ENCODE data around the gene RHOF. TPM values are rescaled to one million over a fixed set of nuclear protein-coding genes. Genes with fewer than 3 reads are reported as not detected.

Gene RHOF
- total RNA-seq, 2 experiments from 2014 or later, result 136 to 141 TPM

DNA sequence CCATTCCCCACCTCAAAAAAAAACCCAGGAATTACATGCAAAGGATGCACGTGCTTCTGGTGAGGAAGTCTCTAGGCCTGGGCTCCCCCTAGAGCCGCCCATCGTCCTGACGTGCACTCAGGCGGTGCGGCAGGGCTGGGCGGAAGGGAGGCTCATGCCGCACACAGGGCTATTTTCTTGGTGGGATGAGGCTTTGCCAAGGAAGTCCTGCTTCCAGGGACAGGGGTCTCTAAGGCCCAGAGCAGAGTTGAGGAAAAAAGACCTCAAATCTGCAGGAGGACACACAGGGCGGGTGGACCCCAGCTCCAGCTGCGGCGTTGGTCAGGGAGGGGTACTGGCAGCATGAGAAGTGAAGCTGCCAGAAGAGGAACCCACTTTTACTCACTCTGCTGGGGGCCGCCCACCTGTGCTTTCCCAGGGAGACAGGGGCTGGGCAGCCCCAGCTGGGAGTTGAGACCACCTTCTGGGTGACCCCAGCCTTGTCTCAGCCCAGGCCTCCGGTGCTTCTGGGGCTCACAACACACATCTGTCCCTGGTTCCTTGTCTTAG is 4.2 kb downstream of the RHOF start:
- peak overlapping the region; percentile 88 for H3K4me3 Mint-ChIP-seq
- ChIA-PET POLR2A (interaction anchor here (0.6 to 8.2 kb wide), 7 partner anchors 7 to 477 kb away, joined by 3 to 127 read pairs (median 5); partner anchors contain the start of gene VPS33A), CTCF (interaction anchor here (1.0 to 18.5 kb wide), 4 partner anchors 9 to 91 kb away, joined by 3 to 856 read pairs (median 210); partner anchors contain the start of gene SETD1B)
- peaks cover 72% of the 10 kb centered on the region for H3K4me1 Mint-ChIP-seq (ENCODE audit: low read depth)
- peak; percentile 66 for DNase-seq
- H3K27me3 Mint-ChIP-seq, result no peaks in the 10 kb centered on the region
- peaks cover 59% of the 10 kb centered on the region for H3K36me3 Mint-ChIP-seq
- intact Hi-C loops (cut with micrococcal nuclease), result loop anchor here (10.0 kb wide), 1 partner anchor 325 kb away; no protein-coding TSS in a partner anchor
- no peaks in the 10 kb centered on the region for H3K9me3 Mint-ChIP-seq
- H3K27ac Mint-ChIP-seq, result peak overlapping the region; percentile 99

DNA sequence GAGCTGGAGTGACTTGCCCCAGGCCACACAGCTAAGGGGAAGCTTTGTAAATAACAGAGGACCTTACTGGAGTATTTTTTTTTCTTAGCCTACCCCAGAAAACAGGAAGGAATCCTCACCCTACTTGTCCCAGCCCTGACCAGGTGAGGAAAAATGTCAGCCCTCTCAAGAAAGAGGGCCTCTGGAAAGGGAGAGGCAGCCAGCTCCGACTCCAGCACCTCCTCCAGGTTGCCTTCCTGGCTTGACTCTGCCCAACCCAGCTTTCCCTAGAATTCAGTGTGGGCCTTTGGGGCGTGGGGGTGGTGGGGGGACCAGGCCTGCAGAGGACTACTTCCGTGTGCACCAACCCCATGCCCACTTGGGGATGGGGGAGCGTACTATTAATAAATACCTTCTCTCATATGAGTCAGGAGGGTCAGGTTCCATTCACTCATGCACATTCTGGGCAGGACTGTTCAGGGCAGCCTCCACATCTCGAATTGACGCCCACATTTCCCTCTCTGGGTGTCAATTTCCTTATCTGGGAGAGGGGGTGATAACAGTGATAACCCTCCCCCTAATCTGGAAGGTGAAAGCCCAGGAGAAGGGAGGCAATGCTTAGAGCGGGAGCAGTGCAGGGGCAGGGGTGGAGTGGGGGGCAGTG is 5.2 kb downstream of the RHOF start:
- no peaks in the 10 kb centered on the region for H3K27me3 Mint-ChIP-seq
- ChIA-PET CTCF (interaction anchor here (0.8 to 18.5 kb wide), 4 partner anchors 9 to 100 kb away, joined by 3 to 856 read pairs (median 6); partner anchors contain the start of genes PSMD9 and SETD1B), POLR2A (interaction anchor here (0.8 to 1.3 kb wide), 2 partner anchors 13 to 15 kb away, joined by 4 read pairs; no protein-coding TSS in a partner anchor)
- DNase-seq, result peak; percentile 50
- peaks cover 64% of the 10 kb centered on the region for H3K36me3 Mint-ChIP-seq
- H3K4me1 Mint-ChIP-seq (ENCODE audit: low read depth), result peaks cover 81% of the 10 kb centered on the region
- intact Hi-C loops (cut with micrococcal nuclease), result loop anchor here (10.0 kb wide), 1 partner anchor 323 kb away; no protein-coding TSS in a partner anchor
- H3K27ac Mint-ChIP-seq, result peak overlapping the region; percentile 99
- no peaks in the 10 kb centered on the region for H3K9me3 Mint-ChIP-seq
- peak overlapping the region; percentile 88 for H3K4me3 Mint-ChIP-seq

DNA sequence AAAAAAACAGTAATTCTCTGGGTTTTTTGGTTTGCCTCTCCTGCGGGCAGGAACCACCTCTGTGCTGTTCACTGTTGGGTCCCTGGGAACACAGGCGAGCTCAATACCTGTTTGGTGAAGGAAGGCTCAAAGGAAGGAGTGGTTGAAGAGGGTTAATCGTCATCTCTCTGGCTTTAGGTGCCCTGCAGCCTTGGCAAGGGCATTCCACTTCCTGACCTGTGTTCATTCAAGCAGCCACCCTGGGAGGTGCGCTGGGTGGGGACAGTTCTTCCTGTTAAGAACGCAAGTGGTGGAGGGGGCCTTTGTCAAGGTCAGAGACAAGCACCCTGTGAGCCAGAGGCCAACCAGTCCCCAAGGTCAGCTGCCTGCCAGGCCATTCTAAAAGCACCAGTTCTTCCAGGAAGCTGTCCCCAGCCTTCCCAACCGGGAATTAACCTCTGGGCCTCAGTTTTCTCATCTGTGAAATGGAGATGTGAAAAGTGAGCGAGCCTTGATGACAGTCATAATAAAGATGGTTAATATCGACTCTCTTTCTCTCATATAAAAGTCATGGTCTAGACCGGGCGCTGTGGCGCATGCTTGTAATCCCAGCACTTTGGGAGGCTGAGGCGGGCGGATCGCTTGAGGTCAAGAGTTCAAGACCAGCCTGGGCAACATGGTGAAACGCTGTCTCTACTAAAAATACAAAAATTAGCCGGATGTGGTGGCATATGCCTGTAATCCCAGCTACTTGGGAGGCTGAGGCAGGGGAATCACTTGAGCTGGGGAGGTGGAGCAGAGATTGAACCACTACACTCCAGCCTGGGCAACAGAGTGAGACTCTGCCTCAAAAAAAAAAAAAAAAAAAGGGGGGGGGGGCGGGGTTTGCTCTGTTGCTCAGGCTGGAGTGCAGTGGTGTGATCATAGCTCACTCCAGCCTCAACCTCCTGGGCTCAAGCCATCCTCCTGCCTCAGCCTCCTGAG is 6.1 kb downstream of the RHOF start:
- Mint-ChIP-seq H3K4me3 (peak overlapping the region; percentile 88), H3K36me3 (peaks cover 64% of the 10 kb centered on the region), H3K9me3 (no peaks in the 10 kb centered on the region), H3K27ac (peak overlapping the region; percentile 99), H3K27me3 (no peaks in the 10 kb centered on the region), H3K4me1 (ENCODE audit: low read depth) (peaks cover 88% of the 10 kb centered on the region)
- CTCF ChIA-PET, result interaction anchor here (0.6 to 18.5 kb wide), 5 partner anchors 8 to 101 kb away, joined by 3 to 856 read pairs (median 4); partner anchors contain the start of genes PSMD9 and SETD1B
- POLR2A ChIA-PET, result interaction anchor here (0.6 to 1.3 kb wide), 3 partner anchors 14 to 60 kb away, joined by 3 to 4 read pairs (median 4); no protein-coding TSS in a partner anchor
- intact Hi-C loops (cut with micrococcal nuclease), result loop anchor here (10.0 kb wide), 1 partner anchor 323 kb away; no protein-coding TSS in a partner anchor
- DNase-seq, result peak; percentile 56

DNA sequence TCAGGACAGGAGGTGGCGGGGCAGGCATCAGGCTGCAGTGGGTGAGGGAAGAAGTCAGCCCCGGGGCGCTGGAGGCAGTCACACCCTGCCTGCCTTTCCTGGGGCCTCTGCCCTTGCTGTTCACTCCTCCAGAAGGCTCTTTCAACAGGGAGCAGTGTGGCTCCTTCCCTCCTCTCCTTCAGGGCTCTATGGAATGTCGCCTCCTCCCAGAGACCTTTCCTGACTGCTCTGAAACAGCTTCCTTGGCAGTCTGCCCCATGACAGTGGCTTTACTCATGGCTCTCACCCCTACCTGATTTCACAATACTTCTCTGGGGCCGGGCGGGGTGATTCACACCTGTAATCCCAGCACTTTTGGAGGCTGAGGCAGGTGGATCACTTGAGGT is 7.1 kb downstream of the RHOF start:
- H3K27ac Mint-ChIP-seq, result peak overlapping the region; percentile 99
- H3K9me3 Mint-ChIP-seq, result no peaks in the 10 kb centered on the region
- peaks cover 61% of the 10 kb centered on the region for H3K36me3 Mint-ChIP-seq
- CTCF ChIA-PET, result interaction anchor here (0.6 to 18.5 kb wide), 5 partner anchors 7 to 102 kb away, joined by 3 to 856 read pairs (median 9); partner anchors contain the start of genes PSMD9, RHOF and SETD1B
- H3K4me1 Mint-ChIP-seq (ENCODE audit: low read depth), result peaks cover 91% of the 10 kb centered on the region
- no peaks in the 10 kb centered on the region for H3K27me3 Mint-ChIP-seq
- H3K4me3 Mint-ChIP-seq, result peak overlapping the region; percentile 49
- intact Hi-C loops (cut with micrococcal nuclease), result loop anchor here (10.0 kb wide), 1 partner anchor 322 kb away; no protein-coding TSS in a partner anchor
- DNase-seq, result peak; percentile 80
- POLR2A ChIA-PET, result no interaction called here

DNA sequence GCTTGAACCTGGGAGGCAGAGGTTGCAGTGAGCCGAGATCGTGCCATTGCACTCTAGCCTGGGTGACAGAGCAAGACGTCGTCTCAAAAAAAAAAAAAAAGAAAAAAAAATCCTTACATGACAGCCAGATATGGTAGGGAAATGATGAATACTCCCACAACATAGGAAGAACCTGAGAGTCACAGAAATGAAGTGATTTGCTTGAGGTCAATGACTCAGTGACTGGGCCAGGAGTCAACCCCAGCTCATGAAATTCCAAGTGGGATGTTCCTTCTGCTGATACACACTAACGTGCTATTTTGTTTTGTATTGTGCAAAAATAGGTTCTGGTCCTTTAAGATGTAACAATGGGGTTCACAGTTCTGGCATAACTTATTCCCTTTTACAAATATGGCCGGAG is 9.0 kb downstream of the RHOF start:
- Mint-ChIP-seq H3K27me3 (no peaks in the 10 kb centered on the region), H3K9me3 (no peaks in the 10 kb centered on the region), H3K4me1 (ENCODE audit: low read depth) (peaks cover 84% of the 10 kb centered on the region), H3K27ac (peak overlapping the region; percentile 96), H3K36me3 (peaks cover 53% of the 10 kb centered on the region), H3K4me3 (peak overlapping the region; percentile 43)
- ChIA-PET POLR2A (interaction anchor here (0.6 to 7.3 kb wide), 3 partner anchors 9 to 28 kb away, joined by 3 to 127 read pairs (median 3); partner anchors contain the start of gene RHOF), CTCF (interaction anchor here (0.6 to 14.7 kb wide), 6 partner anchors 8 to 1148 kb away, joined by 3 to 417 read pairs (median 8); partner anchors contain the start of genes PSMD9 and RHOF)
- peak; percentile 43 for DNase-seq
- intact Hi-C loops (cut with micrococcal nuclease), result loop anchor here (10.0 kb wide), 1 partner anchor 320 kb away; no protein-coding TSS in a partner anchor

DNA sequence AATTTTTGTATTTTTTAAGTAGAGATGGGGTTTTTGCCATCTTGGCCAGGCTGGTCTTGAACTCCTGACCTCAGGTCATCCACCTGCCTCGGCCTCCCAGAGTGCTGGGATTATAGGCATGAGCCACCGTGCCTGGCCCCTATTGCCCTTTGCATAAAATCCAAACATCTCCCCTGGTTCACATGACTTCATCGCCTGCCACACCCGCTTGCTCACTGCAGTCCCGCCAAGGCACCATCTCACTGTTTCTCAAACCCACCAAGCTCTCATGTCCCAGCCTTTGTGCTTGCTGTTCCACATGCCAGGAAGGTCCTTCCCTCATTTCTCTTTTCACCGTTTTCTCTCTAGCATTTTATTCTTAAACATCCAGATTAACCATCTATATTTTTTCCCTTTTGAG is 9.7 kb downstream of the RHOF start:
- peak; percentile 48 for DNase-seq
- POLR2A ChIA-PET, result interaction anchor here (7.3 kb wide), 1 partner anchor 10 kb away, joined by 127 read pairs; the partner anchor contains the start of gene RHOF
- Mint-ChIP-seq H3K27ac (peak overlapping the region; percentile 96), H3K27me3 (no peaks in the 10 kb centered on the region), H3K4me3 (peak overlapping the region; percentile 38), H3K4me1 (ENCODE audit: low read depth) (peaks cover 81% of the 10 kb centered on the region), H3K9me3 (no peaks in the 10 kb centered on the region), H3K36me3 (peaks cover 57% of the 10 kb centered on the region)
- CTCF ChIA-PET, result interaction anchor here (0.6 to 14.7 kb wide), 4 partner anchors 9 to 339 kb away, joined by 3 to 417 read pairs (median 20); partner anchors contain the start of gene RHOF
- intact Hi-C loops (cut with micrococcal nuclease), result loop anchor here (2.0 to 10.0 kb wide), 3 partner anchors 97 to 319 kb away; partner anchors contain the start of gene PSMD9

DNA sequence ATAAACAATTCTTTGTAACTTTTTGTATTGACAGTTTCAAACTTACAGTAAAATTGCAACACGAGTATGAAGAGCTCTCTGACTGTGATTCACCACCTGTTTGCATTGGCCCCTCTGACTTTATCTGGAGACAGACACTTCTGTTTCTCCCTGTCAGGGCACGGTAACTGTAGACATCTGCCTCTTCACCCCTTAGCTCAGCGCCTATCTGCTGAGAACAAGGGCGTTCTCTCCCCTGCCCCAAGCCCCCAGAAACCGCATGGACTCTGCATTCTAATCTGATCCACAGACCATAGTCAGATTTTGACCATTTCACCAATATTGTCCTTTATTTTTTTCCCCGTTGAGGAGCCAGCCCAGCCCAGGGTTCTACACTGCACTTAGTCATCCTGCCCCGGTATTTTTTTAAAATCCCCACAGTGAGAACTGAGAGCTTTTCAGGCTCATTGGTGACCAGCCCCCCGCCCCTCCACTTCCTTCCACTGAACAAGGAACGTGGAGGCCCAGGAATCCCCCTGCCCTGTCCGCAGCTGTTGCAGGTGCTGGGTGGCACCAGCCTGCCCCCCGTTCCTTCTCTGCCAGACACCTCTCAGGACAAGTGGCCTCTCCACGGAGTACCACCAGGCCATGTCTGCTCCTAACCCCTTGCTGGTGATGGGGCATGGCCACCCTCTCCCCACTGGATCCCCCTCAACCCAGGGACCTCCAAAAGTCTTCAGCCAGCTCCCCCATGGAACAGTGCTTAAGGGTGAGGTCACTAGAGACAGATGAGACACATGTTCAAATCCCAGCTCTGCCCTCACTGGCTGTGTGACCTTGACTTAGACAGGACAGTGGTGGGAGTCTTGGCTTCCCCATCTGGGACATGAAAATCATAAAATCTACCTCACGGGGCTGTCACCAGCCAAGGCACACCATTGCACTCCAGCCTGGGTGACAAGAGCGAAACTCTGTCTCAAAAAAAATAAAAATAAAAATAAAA is 11.2 kb downstream of the RHOF start:
- Mint-ChIP-seq H3K36me3 (peaks cover 49% of the 10 kb centered on the region), H3K9me3 (no peaks in the 10 kb centered on the region), H3K27me3 (no peaks in the 10 kb centered on the region), H3K27ac (peak overlapping the region; percentile 96), H3K4me3 (peak overlapping the region; percentile 68), H3K4me1 (ENCODE audit: low read depth) (peaks cover 70% of the 10 kb centered on the region)
- intact Hi-C loops (cut with micrococcal nuclease), result loop anchor here (1.0 to 10.0 kb wide), 5 partner anchors 8 to 317 kb away; partner anchors contain the start of gene PSMD9
- peak; percentile 88 for DNase-seq
- ChIA-PET CTCF (interaction anchor here (1.0 to 14.7 kb wide), 8 partner anchors 9 to 203 kb away, joined by 5 to 417 read pairs (median 8); partner anchors contain the start of genes PSMD9, RHOF and TMEM120B), POLR2A (interaction anchor here (0.7 to 7.3 kb wide), 10 partner anchors 11 to 155 kb away, joined by 3 to 127 read pairs (median 8); partner anchors contain the start of genes PSMD9, RHOF, SETD1B and TMEM120B)

DNA sequence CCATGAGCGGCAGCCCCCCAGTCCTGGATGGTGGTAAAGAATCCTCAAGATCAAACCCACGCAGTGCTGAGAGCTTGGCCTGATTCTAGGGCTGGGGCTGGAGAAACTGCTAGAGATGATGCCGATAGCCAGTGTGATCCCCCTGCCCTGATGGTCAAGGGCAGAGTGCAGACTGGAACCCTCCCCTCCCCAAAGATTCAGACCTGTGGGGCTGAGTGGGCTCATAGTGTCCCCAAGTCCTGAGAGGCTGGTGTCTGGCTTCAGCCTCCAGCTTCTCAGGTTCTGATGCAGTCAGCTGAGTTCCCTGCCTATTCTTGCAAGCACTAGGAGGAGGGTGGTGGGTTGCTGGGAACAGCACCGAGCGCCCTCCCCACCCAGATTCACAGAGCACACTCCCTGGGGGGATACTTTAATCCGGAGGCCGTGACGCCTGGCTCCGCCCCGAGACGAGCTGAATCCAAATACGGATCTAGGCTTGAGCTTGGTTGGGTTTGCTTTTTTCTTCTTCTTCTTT is 11.9 kb downstream of the RHOF start:
- Mint-ChIP-seq H3K27ac (peak overlapping the region; percentile 96), H3K4me3 (peak overlapping the region; percentile 68), H3K27me3 (no peaks in the 10 kb centered on the region), H3K36me3 (peaks cover 41% of the 10 kb centered on the region), H3K4me1 (ENCODE audit: low read depth) (peaks cover 62% of the 10 kb centered on the region), H3K9me3 (no peaks in the 10 kb centered on the region)
- CTCF ChIA-PET, result interaction anchor here (1.0 to 14.7 kb wide), 8 partner anchors 8 to 202 kb away, joined by 5 to 417 read pairs (median 8); partner anchors contain the start of genes PSMD9, RHOF and TMEM120B
- no peak for DNase-seq
- intact Hi-C loops (cut with micrococcal nuclease), result loop anchor here (10.0 kb wide), 1 partner anchor 317 kb away; no protein-coding TSS in a partner anchor
- POLR2A ChIA-PET, result interaction anchor here (0.7 to 7.3 kb wide), 10 partner anchors 12 to 244 kb away, joined by 3 to 127 read pairs (median 8); partner anchors contain the start of genes PSMD9, RHOF, SETD1B and TMEM120B

DNA sequence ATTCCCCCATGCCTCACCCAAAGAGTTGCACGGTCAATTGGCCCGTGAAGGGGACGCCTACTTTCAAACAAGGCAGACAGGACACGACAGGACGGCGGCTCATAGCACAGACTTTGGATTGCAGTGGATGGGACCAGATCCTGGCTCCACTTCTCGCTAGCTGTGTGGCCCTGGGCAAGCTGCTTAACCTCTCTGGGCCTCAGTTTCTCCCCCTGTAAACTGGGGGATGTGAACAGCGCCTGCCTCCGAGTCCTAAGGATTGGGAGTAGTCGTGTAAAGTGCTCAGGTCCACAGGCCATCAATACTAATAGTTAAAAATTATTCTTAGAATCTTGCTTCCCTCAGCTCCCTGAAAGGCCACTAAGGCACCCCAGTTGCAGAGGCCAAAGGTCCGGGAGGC is 13.1 kb downstream of the RHOF start:
- ChIA-PET CTCF (interaction anchor here (0.5 to 14.7 kb wide), 3 partner anchors 13 to 309 kb away, joined by 5 to 417 read pairs (median 19); partner anchors contain the start of gene RHOF), POLR2A (interaction anchor here (7.3 kb wide), 1 partner anchor 13 kb away, joined by 127 read pairs; the partner anchor contains the start of gene RHOF)
- Mint-ChIP-seq H3K9me3 (no peaks in the 10 kb centered on the region), H3K4me1 (ENCODE audit: low read depth) (peaks cover 55% of the 10 kb centered on the region), H3K27me3 (no peaks in the 10 kb centered on the region), H3K27ac (peak overlapping the region; percentile 96), H3K36me3 (peaks cover 37% of the 10 kb centered on the region), H3K4me3 (no peak overlapping the region)
- no peak for DNase-seq
- intact Hi-C loops (cut with micrococcal nuclease), result loop anchor here (10.0 kb wide), 1 partner anchor 316 kb away; no protein-coding TSS in a partner anchor

Measured in activated CD4-positive, alpha-beta memory T cell treated with anti-CD3 and anti-CD28 coated beads for 36 hours (primary cell).